ENCODE results near the gene OR2G2. TPM values are rescaled to one million over a fixed set of nuclear protein-coding genes. Genes with fewer than 3 reads are reported as not detected.

OR2G2 gene
- total and polyA plus RNA-seq, 2 of the 8 experiments (the other 6 are each of a cell fraction or from before 2014, with no cell fraction given): not detected

GRCh38 chr1:247574236-247574635 is 13.9 kb upstream of the OR2G2 start:
- Histone ChIP-seq H3K18ac (ENCODE audit: extremely low read depth, low read length) (no peak overlapping the region), H3K4me3 (ENCODE audit: extremely low read depth in 1 of 4, insufficient read depth in 2 of 4, low read depth in 3 of 4, low read length in 4 of 4) (no peak overlapping the region), H2AFZ (ENCODE audit: low read length) (no peak overlapping the region), H3K56ac (replicated peaks; ENCODE audit: insufficient read length, low read depth, low read length) (no peak overlapping the region), H3K14ac (ENCODE audit: insufficient read length) (no peak overlapping the region), H2BK120ac (replicated peaks; ENCODE audit: low read depth, low read length) (no peak overlapping the region), H4K5ac (ENCODE audit: insufficient read length, low read depth, low read length) (no peak overlapping the region), H3K27me3 (replicated peaks in 1 of 4; ENCODE audit: control insufficient read depth in 3 of 4, extremely low read depth in 1 of 4, insufficient read depth in 3 of 4, low read length in 3 of 4) (no peaks in the 10 kb centered on the region), H4K20me1 (replicated peaks in 1 of 2; ENCODE audit: control insufficient read depth in 1 of 2, insufficient read depth in 2 of 2, low read length in 2 of 2) (no peaks in the 10 kb centered on the region), H3K79me2 (ENCODE audit: control insufficient read depth in 1 of 2, insufficient read depth in 2 of 2, low read length in 2 of 2) (no peaks in the 10 kb centered on the region), H3K4me2 (ENCODE audit: insufficient read depth in 1 of 2, low read depth in 2 of 2, low read length in 2 of 2) (no peak overlapping the region), H3K4me1 (replicated peaks in 1 of 4; ENCODE audit: control insufficient read depth in 3 of 4, insufficient read depth in 4 of 4, low read length in 3 of 4) (no peaks in the 10 kb centered on the region), H3K36me3 (ENCODE audit: control insufficient read depth in 2 of 4, insufficient read depth in 4 of 4, low read length in 3 of 4) (no peaks in the 10 kb centered on the region), H4K8ac (ENCODE audit: extremely low read depth, insufficient read depth, low read length) (no peak overlapping the region), H3K23me2 (ENCODE audit: low read depth, low read length) (no peaks in the 10 kb centered on the region), H3K23ac (ENCODE audit: insufficient read length) (no peak overlapping the region), H2BK15ac (ENCODE audit: low read length) (no peak overlapping the region), H4K91ac (replicated peaks; ENCODE audit: insufficient read length, low read length) (no peak overlapping the region), H2BK12ac (ENCODE audit: low read depth, low read length) (no peak overlapping the region), H3K9me3 (ENCODE audit: insufficient read depth in 2 of 2, low read depth in 1 of 2, low read length in 1 of 2) (peaks cover 20 to 34% of the 10 kb centered on the region in 2 experiments; a peak in 2 of 4 replicates), H3K9ac (replicated peaks in 1 of 4; ENCODE audit: extremely low read depth in 1 of 4, low read depth in 3 of 4, low read length in 3 of 4) (no peak overlapping the region), H3K4ac (replicated peaks; ENCODE audit: insufficient read length, low read depth, low read length) (no peak overlapping the region), H2AK5ac (ENCODE audit: low read depth, low read length) (no peak overlapping the region), H3K79me1 (ENCODE audit: low read depth, low read length) (no peaks in the 10 kb centered on the region), H3K27ac (ENCODE audit: low read depth, low read length) (no peak overlapping the region), H2BK20ac (ENCODE audit: low read length) (no peak overlapping the region), H2BK5ac (ENCODE audit: low read depth, low read length) (no peak overlapping the region)
- CTCF ChIA-PET (ENCODE audit: partially characterized antibody): interaction anchor here (0.7 kb wide), 1 partner anchor 10 kb away, joined by 3 read pairs; no protein-coding TSS in a partner anchor
- WGBS, 2 experiments (ENCODE audit: extremely low coverage in 1 of 2, insufficient coverage in 1 of 2, insufficient read length in 1 of 2, insufficient replicate concordance in 2 of 2, low coverage in 1 of 2, low lambda C conversion rate in 2 of 2, missing lambda C conversion rate in 1 of 2): 40% methylated on average over 1 of the region's 1 CpG; no CpG with 5 or more reads in 1 of the 2 experiments
- FAIRE-seq: no peak
- no peak for TF ChIP-seq CTBP2 (IDR thresholded peaks at IDR 0.05; ENCODE audit: borderline replicate concordance, insufficient read depth, insufficient read length, low read length)
- no peak for TF ChIP-seq RFX5 (IDR thresholded peaks at IDR 0.05; ENCODE audit: borderline replicate concordance, low read depth, low read length)
- TF ChIP-seq KDM5A (IDR thresholded peaks at IDR 0.05; ENCODE audit: low read length): no peak
- TF ChIP-seq RNF2 (IDR thresholded peaks at IDR 0.05; ENCODE audit: borderline replicate concordance, low read depth, low read length, missing control alignments, poor library complexity, severe bottlenecking): no peak
- DNase-seq (ENCODE audit: low read depth in 1 of 2, low spot score in 2 of 2): no peak
- POLR2A ChIA-PET (ENCODE audit: partially characterized antibody): no interaction called here
